Peyer's patch (tissue), 4 donors: Measurements from ENCODE around the gene NRXN3.

Experiments
- POLR2A ChIP-seq, 2 donors: fragments of 450-650 bp; IDR thresholded peaks; one replicate each; pipeline ENCODE4 v1.5.1; 2017; ENCODE audit warnings: antibody characterized with exemption in 2 of 2, mild to moderate bottlenecking in 2 of 2, moderate library complexity in 2 of 2
- TF ChIP-seq, protein P1 (sequence below), 6 experiments: fragments of 450-650 bp in 4 of 6; fragments of 200-600 bp in 2 of 6; sonication (generic) in 1 of 6; IDR thresholded peaks; one replicate each; pipeline ENCODE4 v1.5.1; 2017 to 2019; ENCODE audit warnings: antibody characterized with exemption in 6 of 6, mild to moderate bottlenecking in 3 of 6, moderate library complexity in 1 of 6

DNA sequence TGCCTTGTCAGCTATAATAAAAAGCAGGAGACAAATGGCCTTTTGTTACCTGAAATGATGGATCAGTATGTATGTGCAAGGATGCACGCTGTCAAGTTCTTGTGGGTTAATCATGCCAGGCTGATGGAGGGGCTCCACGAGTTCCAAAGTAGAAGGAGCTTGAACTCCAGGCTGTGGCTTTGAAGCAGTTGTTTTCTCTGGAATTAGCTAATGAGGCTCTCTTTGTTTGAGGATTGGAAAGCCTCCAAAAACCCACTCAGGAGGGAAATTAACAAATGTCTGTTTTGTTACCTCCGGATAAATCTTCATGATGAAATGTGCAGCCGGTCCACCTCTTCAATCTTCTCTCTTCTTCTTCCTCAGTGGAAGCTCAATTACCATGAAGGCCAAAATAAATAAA, 1435.7 kb downstream of the NRXN3 start:
- TF ChIP-seq, protein P1, sequence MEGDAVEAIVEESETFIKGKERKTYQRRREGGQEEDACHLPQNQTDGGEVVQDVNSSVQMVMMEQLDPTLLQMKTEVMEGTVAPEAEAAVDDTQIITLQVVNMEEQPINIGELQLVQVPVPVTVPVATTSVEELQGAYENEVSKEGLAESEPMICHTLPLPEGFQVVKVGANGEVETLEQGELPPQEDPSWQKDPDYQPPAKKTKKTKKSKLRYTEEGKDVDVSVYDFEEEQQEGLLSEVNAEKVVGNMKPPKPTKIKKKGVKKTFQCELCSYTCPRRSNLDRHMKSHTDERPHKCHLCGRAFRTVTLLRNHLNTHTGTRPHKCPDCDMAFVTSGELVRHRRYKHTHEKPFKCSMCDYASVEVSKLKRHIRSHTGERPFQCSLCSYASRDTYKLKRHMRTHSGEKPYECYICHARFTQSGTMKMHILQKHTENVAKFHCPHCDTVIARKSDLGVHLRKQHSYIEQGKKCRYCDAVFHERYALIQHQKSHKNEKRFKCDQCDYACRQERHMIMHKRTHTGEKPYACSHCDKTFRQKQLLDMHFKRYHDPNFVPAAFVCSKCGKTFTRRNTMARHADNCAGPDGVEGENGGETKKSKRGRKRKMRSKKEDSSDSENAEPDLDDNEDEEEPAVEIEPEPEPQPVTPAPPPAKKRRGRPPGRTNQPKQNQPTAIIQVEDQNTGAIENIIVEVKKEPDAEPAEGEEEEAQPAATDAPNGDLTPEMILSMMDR (IDR thresholded peaks at IDR 0.05), result no peak
- TF ChIP-seq POLR2A (IDR thresholded peaks at IDR 0.05), result no peak
